ENCODE measurements around the gene KRTAP10-12. TPM values are rescaled to one million over a fixed set of nuclear protein-coding genes. Genes with fewer than 3 reads are reported as not detected.

Gene KRTAP10-12
- polyA plus RNA-seq, 1 donor from 2014 or later, result not detected

GRCh38 chr21:44732263-44732662, 35.3 kb downstream of the KRTAP10-12 start:
- no peaks in the 10 kb centered on the region for H3K36me3 ChIP-seq (ENCODE audit: insufficient read depth, low read length)

GRCh38 chr21:44732956-44733355, 36.0 kb downstream of the KRTAP10-12 start:
- H3K9me2 ChIP-seq (ENCODE audit: insufficient read depth, low read length), result no peaks in the 10 kb centered on the region
- H3K27me3 ChIP-seq (ENCODE audit: insufficient read depth, low read depth, low read length), result no peaks in the 10 kb centered on the region
- H2AFZ ChIP-seq (ENCODE audit: low read depth, low read length), result no peak overlapping the region
- H4K20me1 ChIP-seq (ENCODE audit: insufficient read depth), result no peaks in the 10 kb centered on the region
- no peaks in the 10 kb centered on the region for H3F3A ChIP-seq (ENCODE audit: insufficient read depth, low read length, poor library complexity, severe bottlenecking)
- H3K36me3 ChIP-seq (ENCODE audit: insufficient read depth, low read length), result no peaks in the 10 kb centered on the region
- no peak overlapping the region for H3K9ac ChIP-seq (ENCODE audit: low read length)
- H3K27ac ChIP-seq (ENCODE audit: low read length), result no peak overlapping the region
- TF ChIP-seq CTCF (IDR thresholded peaks at IDR 0.05; ENCODE audit: poor library complexity, severe bottlenecking) (no peak), SMC3 (conservative IDR thresholded peaks at IDR 0.05; ENCODE audit: poor library complexity) (no peak), EP300 (conservative IDR thresholded peaks at IDR 0.05; ENCODE audit: poor library complexity, severe bottlenecking) (no peak), TAF1 (IDR thresholded peaks at IDR 0.05; ENCODE audit: low read depth) (no peak), MXI1 (conservative IDR thresholded peaks at IDR 0.05; ENCODE audit: poor library complexity, severe bottlenecking) (no peak), POLR2AphosphoS5 (IDR thresholded peaks at IDR 0.05) (no peak), REST (IDR thresholded peaks at IDR 0.05; ENCODE audit: borderline replicate concordance) (no peak), EZH2 (IDR thresholded peaks at IDR 0.05; ENCODE audit: borderline replicate concordance, insufficient read depth, low read length, poor library complexity, severe bottlenecking) (no peak), RAD21 (conservative IDR thresholded peaks at IDR 0.05) (no peak)
- peaks cover 11% of the 10 kb centered on the region for H3K9me3 ChIP-seq (ENCODE audit: low read length)
- no peak overlapping the region for H3K4me3 ChIP-seq (ENCODE audit: low read length)
- no peak overlapping the region for H3K4me2 ChIP-seq (ENCODE audit: low read length)
- H3K79me2 ChIP-seq (replicated peaks; ENCODE audit: insufficient read depth, low read length), result no peaks in the 10 kb centered on the region

More at GRCh38 chr21:44732263-44732662, 35.3 kb downstream of the KRTAP10-12 start:
- Histone ChIP-seq H3K27me3 (ENCODE audit: insufficient read depth, low read depth, low read length) (no peaks in the 10 kb centered on the region), H3K9me2 (ENCODE audit: insufficient read depth, low read length) (no peaks in the 10 kb centered on the region), H3K79me2 (replicated peaks; ENCODE audit: insufficient read depth, low read length) (no peaks in the 10 kb centered on the region), H3K9ac (ENCODE audit: low read length) (no peak overlapping the region), H4K20me1 (ENCODE audit: insufficient read depth) (no peaks in the 10 kb centered on the region), H3K9me3 (ENCODE audit: low read length) (peaks cover 6% of the 10 kb centered on the region), H3K4me3 (ENCODE audit: low read length) (no peak overlapping the region), H3F3A (ENCODE audit: insufficient read depth, low read length, poor library complexity, severe bottlenecking) (no peaks in the 10 kb centered on the region), H3K27ac (ENCODE audit: low read length) (no peak overlapping the region), H3K4me2 (ENCODE audit: low read length) (no peak overlapping the region), H2AFZ (ENCODE audit: low read depth, low read length) (no peak overlapping the region)
- TF ChIP-seq RAD21 (conservative IDR thresholded peaks at IDR 0.05) (no peak), SMC3 (conservative IDR thresholded peaks at IDR 0.05; ENCODE audit: poor library complexity) (no peak)

All from neural cell (in vitro differentiated cells).